Measurements from ENCODE around the gene NKPD1.
"Not testable (repeated sequence)": the region's sequence is repeated elsewhere in the genome, so short reads cannot be mapped to it uniquely, and the experiment has no call there.

The NKPD1 gene

DNA sequence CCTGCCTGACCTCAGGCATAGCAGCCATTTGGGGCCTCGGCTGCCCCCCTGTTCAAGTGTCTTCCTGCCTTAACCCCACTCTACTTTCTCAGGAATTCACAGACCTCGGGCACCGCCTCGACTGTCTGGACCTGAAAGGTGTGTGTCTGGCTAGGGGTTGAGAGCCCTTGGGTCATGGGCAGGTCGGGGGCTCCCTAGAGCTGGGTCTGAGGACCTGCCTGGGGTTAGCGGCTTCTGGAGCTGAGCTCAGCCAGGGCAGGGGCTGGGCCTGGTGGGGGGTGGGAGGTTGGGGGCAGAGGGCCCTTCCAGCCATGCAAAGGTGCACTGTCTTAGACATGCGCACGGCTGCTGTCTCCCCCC lies 20.7 kb downstream of the NKPD1 start:
- DNase-seq: no peak

DNA sequence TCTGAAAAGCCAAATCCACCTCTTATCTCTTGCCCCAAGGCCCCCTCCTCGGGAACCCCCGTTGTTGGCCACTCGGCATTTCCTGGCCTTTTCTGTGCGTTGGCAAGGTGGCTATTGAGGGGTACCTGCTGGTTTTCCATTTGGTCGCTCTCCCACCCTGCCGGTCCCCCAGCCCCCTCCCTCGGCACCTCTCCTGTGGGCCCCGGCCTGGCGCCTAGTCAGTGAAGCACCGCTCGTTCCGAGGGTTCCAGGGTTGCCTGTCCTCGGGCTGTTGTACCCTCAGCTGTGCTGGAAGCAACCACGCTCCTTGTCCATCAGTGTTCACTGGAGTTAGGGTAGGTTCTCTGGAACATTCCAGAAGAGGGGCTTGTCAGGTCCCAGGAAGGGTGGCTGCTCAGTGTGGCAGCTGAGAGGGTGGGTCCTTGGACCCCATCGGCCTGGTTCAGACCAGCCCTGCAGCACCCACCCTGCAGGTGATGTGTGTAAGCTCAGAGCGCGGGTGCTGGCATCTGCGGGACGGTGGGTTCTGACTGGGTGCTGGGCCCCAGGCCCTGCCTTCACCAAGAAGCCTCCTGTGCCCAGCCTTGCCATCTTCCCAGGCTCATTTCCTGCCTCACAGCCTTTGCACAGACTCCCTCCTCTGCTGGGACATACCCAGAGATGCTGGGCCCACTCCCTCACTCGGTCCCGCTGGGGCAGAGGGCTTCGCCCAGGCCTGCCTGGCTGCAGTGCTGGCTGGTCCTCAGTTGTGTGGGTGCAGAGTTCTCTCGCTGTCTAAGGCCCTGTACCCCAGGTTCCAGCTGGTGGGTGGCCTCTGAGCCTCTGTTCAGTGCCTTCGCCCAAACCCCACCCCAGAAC lies 21.3 kb downstream of the NKPD1 start:
- no peak for DNase-seq

DNA sequence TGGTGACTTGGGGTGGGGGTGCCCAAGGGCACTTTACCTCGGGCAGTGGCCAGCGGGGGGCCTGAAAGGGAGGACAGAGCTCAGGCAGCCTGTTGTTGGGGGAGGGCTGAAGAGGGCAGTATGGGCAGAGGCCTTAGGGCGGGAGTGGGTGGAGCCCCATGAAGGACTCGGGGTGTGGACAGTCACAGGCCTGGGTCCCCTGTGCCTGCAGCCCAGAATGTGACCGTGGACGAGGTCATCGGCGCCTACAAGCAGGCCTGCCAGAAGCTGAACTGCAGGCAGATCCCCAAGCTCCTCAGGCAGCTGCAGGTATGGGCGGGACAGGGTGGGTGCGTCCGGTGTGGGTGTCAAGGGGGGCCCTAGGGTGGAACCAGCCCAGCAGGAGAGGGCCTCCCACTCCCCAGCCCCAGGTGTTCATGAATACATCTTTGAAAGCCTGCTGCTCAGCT lies 22.5 kb downstream of the NKPD1 start:
- DNase-seq: peak in 1 of 4 experiments; percentile 38

GRCh38 chr19:45137179-45137761 lies 23.5 kb downstream of the NKPD1 start:
- no peak for DNase-seq

DNA sequence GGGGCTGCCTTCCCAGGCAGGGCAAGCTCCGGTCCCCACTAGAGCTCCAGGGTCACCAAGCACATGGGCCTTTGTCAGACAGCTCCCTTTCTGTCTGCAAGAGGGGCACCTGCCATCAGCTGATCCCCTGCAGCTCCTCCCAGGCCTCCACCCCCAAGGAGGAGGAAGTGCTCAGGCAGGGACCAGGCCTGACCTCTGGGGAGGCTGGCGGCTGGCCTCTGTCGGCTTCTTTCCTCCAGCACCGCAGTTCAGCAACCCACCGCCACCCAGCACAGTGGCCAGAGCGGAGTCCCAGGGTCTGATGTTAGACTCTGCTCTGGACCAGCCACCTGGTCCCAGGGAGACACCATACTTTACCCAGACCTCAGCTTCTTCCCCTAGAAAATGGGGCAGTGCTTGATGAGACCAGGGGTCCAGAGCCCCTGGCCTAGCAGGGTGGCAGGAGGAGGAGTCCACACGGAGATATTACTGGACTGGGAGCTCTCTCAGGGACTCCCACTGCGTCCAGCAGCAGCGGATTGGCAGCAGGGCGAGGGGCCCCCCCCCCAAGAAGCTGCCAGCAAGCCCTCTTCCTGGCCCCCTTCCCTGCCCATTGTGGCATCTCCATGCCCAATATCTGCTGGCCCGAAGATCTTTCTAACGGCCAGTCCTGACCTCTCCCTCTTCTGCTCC lies 24.1 kb downstream of the NKPD1 start:
- peak in 2 of 4 experiments; percentile 52 to 57 for DNase-seq

DNA sequence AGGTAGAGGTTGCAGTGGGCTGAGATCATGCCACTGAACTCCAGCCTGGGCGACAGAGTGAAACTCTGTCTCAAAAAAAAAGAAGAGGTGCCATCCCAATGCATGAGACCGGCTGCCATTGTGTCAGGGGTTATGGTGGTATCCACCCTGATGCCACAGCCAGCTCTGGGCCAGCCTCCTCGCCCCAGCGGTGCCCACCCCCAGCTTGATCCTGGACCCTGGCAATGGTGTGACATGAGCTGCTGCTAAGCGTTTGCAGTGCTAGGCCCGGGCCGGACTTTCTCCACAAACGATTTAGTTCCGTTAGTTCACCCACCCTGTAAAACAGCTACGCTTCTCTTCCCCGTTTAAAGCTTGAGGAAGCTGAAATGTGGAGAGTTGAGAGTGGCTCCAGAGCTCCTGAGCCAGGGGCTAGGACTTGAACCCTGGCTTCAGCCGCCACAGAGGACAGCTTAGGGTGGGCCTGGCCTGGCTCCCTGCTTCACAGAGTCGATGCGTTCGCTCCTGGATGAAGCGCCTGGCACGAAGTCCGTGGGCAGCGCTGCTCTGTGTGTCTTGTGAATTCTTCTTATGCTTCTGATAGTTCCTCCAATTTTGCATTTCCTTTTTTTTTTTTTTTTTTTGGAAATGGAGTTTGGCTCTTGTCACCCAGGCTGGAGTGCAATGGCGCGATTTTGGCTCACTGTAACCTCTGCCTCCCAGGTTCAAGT lies 25.5 kb downstream of the NKPD1 start:
- peak in 1 of 4 experiments; percentile 50 for DNase-seq

DNA sequence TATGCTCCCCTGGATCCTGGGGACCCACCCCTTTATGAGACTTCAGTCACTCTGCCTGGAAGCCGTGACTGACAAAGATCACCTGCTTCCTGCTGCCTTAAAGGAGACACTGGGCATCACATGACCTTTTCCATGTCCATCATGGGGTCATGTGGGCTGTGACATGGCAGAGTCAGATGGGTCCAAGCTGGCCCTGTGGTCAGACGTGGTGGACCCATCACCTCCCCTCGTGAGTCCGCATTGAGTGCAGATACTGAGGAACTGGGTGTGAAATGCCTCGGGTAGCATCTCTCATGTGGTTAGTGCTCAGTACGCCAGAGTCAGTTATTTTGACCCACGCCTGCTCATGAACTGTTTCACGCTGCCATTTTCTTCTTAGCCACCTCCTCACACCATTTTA lies 27.1 kb downstream of the NKPD1 start:
- DNase-seq: no peak

DNA sequence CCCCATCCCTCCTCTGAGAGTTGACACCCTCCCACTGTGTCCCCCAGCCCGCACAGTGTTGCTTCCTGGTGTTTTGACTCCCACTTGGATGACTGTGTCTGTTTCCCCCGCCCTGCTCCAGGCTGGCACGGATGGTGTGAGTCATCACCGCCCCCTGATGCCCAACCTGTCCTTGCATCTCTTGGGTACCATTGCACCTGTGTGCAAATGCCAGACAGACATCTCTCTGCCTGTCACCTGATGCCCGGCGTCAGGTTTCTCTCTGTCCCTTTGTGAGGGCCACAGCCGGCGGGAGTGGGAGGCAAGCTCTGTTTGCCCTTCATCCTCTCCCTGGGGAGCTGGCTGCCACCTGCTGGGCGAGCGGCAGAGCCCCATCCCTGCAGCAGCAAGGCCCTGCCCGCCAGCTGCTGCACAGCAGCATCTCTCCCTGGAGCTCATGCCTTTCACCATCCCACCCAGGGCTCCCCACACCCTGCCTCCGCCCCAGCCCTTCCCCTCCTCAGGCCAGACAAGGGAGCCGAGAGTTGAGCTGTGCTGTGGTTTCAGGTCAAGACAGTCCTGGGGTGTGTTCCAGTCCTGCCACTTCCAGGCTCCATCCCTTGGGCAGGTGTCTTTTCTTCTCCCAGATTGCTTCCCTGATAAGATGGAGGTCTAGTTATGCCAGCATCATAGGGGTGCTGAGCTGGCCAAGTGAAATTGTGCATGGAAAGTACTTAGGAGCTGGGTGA lies 29.7 kb downstream of the NKPD1 start:
- peak in 1 of 4 experiments; percentile 47 for DNase-seq

GRCh38 chr19:45130236-45130635 lies 30.5 kb downstream of the NKPD1 start:
- DNase-seq: no peak

DNA sequence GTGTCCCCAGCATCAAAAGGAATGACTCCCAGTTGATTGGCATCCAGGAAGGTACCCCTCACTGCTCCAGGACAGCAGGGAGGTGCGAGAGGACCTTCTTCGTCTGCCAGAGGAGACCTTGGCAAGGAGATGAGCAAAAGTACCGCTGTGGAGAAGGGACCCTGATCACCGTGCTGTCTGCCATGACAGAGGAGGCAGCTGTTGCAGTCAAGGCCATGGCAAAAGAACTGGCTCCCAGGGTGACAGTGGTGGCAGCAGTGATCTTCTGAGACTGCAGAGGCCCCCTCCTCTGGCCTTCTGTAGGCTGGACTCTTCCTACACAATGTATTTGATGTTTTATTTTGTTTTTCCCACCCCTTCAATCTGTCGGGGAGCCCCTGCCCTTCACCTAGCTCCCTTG lies 32.0 kb downstream of the NKPD1 start:
- no peak for DNase-seq

- DNase-seq: no peak
Measured at GRCh38 chr19:45128146-45128545, 32.6 kb downstream of the NKPD1 start.

DNA sequence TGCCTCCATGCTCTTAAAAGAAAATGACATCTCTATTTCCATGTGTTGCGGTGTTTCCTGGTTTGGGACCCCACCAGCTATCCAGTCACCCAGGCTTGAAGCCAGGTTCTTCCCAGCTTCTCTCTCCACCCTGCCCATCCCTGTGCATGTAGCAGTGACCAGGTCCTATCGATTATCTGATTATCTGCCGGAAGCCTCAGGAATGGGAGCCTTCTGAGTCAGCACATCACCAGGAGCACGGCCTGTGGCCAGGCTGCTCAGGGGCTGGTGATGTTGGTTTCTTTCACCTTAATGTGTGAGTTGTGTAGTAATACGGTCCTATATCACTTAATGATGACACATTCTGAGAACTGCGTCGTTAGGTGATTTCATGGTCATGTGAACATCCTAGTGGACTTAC lies 34.1 kb downstream of the NKPD1 start:
- DNase-seq: no peak

- DNase-seq: peak; percentile 72 to 87 (median 78)
Measured at GRCh38 chr19:45125975-45126493, 34.7 kb downstream of the NKPD1 start.

GRCh38 chr19:45125360-45125759 lies 35.4 kb downstream of the NKPD1 start:
- no peak for DNase-seq

DNA sequence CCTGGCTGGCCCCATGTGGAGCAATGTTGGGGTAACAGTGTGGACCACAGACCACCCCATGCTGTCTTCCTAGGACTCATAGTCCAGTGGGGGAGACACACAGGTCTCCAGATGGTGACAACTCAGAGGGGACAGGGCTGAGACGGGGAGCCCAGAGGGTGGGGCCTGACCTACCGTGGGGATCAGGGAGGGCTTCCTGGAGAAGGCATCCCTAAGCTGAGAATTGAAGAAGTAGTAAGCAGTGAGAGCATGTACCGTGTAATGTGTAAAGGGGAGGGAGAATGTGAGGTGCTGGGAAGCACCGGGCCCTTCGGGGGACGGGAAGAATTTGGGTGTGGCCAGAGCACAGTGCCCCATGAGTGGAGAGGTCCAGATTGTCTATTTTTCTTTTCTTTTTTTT lies 36.8 kb downstream of the NKPD1 start:
- no peak for DNase-seq

DNA sequence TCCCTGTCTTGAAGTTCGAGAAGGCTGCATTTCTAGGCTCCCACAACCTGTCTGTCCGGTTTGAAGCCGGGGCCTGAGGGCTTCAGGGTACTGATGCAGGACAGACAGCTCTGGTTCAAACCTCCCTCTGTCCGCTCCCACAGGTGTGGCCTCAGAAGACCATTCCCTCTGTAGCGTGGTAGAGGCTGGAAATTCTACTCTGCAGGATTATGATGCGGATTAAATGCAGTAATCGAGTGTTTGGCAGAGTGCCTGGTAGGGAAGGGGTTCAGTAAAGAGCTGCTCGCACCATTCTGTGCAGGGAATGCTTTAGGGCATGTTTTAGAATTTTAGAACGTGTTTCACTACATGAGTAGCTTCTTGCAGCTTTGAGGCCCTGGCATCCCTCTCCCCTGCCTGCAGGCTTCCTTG lies 37.3 kb downstream of the NKPD1 start:
- DNase-seq: no peak

DNA sequence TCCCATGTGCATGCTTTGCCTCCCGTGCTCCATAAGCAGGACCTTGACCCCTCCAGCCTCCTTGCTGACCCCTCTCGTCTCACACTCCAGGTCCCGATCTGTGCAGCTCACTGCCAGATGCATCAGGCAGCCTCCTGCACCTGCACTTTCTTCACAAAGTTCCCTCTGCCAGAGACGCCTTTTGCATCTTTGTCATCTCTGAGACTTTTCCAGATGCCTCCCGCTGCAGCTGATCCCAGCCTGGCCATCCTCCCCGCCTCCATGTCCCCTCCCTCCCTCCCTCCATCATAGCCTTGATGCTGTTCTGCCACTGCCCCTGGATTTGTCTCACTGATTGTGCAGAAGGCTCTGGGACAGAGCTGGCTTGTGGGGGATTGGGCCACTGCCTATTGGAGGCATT lies 38.0 kb downstream of the NKPD1 start:
- DNase-seq: no peak

- DNase-seq: no peak
Measured at GRCh38 chr19:45121827-45122345, 38.9 kb downstream of the NKPD1 start.

- DNase-seq: no peak
Measured at GRCh38 chr19:45119582-45119981, 41.2 kb downstream of the NKPD1 start.

GRCh38 chr19:45118591-45119355 lies 42.0 kb downstream of the NKPD1 start:
- DNase-seq: not testable (repeated sequence)

GRCh38 chr19:45118106-45118505 lies 42.7 kb downstream of the NKPD1 start:
- DNase-seq: peak in 3 of 4 experiments; percentile 41 to 60 (median 46)
